ENCODE results near the gene DMD. TPM values are rescaled to one million over a fixed set of nuclear protein-coding genes. Genes with fewer than 3 reads are reported as not detected.

Gene DMD
- total and polyA plus RNA-seq, 2 of the 8 experiments (the other 6 are each of a cell fraction or from before 2014, with no cell fraction given): 4.8 to 7.4 TPM

DNA sequence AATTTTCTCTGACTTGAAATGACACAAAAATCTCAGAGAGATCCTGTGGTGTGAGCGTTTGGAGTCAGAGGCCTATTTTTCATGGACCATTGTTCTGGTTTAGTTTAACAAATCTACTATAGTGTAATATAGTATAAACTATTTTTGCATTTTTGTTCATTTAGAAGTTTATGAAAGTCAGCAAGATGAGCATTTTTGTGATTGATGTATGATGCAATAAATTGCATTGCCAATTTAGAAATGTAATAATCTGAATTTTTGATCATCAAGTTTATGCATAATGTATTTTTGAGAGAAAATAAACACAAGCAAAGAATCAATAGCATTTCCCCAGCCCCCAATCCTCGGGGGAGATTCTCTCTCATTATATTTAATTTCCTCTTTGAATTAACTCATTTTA, 1620.0 kb downstream of the DMD start:
- Histone ChIP-seq H3K9ac (replicated peaks in 1 of 4; ENCODE audit: extremely low read depth in 1 of 4, low read depth in 3 of 4, low read length in 3 of 4) (no peak overlapping the region), H3K4me2 (ENCODE audit: insufficient read depth in 1 of 2, low read depth in 2 of 2, low read length in 2 of 2) (no peak overlapping the region), H2BK120ac (replicated peaks; ENCODE audit: low read depth, low read length) (no peak overlapping the region), H2AK5ac (ENCODE audit: low read depth, low read length) (no peak overlapping the region), H3K4ac (replicated peaks; ENCODE audit: insufficient read length, low read depth, low read length) (no peak overlapping the region), H3K9me3 (ENCODE audit: insufficient read depth in 2 of 2, low read depth in 1 of 2, low read length in 1 of 2) (no peaks in the 10 kb centered on the region), H3K23ac (ENCODE audit: insufficient read length) (no peak overlapping the region), H3K4me3 (ENCODE audit: extremely low read depth in 1 of 4, insufficient read depth in 2 of 4, low read depth in 3 of 4, low read length in 4 of 4) (no peak overlapping the region), H3K56ac (replicated peaks; ENCODE audit: insufficient read length, low read depth, low read length) (no peak overlapping the region), H3K23me2 (ENCODE audit: low read depth, low read length) (no peaks in the 10 kb centered on the region), H3K18ac (ENCODE audit: extremely low read depth, low read length) (no peak overlapping the region), H3K4me1 (replicated peaks in 1 of 4; ENCODE audit: control insufficient read depth in 3 of 4, insufficient read depth in 4 of 4, low read length in 3 of 4) (no peaks in the 10 kb centered on the region), H3K27ac (ENCODE audit: low read depth, low read length) (no peak overlapping the region), H2BK5ac (ENCODE audit: low read depth, low read length) (no peak overlapping the region), H2BK12ac (ENCODE audit: low read depth, low read length) (no peak overlapping the region), H4K5ac (ENCODE audit: insufficient read length, low read depth, low read length) (no peak overlapping the region), H3K79me1 (ENCODE audit: low read depth, low read length) (no peaks in the 10 kb centered on the region), H3K14ac (ENCODE audit: insufficient read length) (no peak overlapping the region), H4K20me1 (replicated peaks in 1 of 2; ENCODE audit: control insufficient read depth in 1 of 2, insufficient read depth in 2 of 2, low read length in 2 of 2) (no peaks in the 10 kb centered on the region), H3K27me3 (replicated peaks in 1 of 4; ENCODE audit: control insufficient read depth in 3 of 4, extremely low read depth in 1 of 4, insufficient read depth in 3 of 4, low read length in 3 of 4) (no peaks in the 10 kb centered on the region), H3K79me2 (ENCODE audit: control insufficient read depth in 1 of 2, insufficient read depth in 2 of 2, low read length in 2 of 2) (no peaks in the 10 kb centered on the region), H4K8ac (ENCODE audit: extremely low read depth, insufficient read depth, low read length) (no peak overlapping the region), H2AFZ (ENCODE audit: low read length) (no peak overlapping the region), H2BK15ac (ENCODE audit: low read length) (no peak overlapping the region), H4K91ac (replicated peaks; ENCODE audit: insufficient read length, low read length) (no peak overlapping the region), H3K36me3 (ENCODE audit: control insufficient read depth in 2 of 4, insufficient read depth in 4 of 4, low read length in 3 of 4) (no peaks in the 10 kb centered on the region), H2BK20ac (ENCODE audit: low read length) (no peak overlapping the region)
- DNase-seq (ENCODE audit: low read depth in 1 of 2, low spot score in 2 of 2) (no peak), FAIRE-seq (no peak)
- ChIA-PET POLR2A (ENCODE audit: partially characterized antibody) (no interaction called here), CTCF (ENCODE audit: partially characterized antibody) (no interaction called here)
- 81% methylated on average over 2 of the region's 2 CpGs; no CpG with 5 or more reads in 1 of the 2 experiments for WGBS, 2 experiments (ENCODE audit: extremely low coverage in 1 of 2, insufficient coverage in 1 of 2, insufficient read length in 1 of 2, insufficient replicate concordance in 2 of 2, low coverage in 1 of 2, low lambda C conversion rate in 2 of 2, missing lambda C conversion rate in 1 of 2)
- no peak for TF ChIP-seq POU5F1 (IDR thresholded peaks at IDR 0.05; ENCODE audit: low read depth, low read length)
- TF ChIP-seq TAF1 (IDR thresholded peaks at IDR 0.05; ENCODE audit: low read depth, low read length): no peak
- no peak for TF ChIP-seq SIX5 (IDR thresholded peaks at IDR 0.05; ENCODE audit: low read depth, low read length)
- no peak for TF ChIP-seq CTBP2 (IDR thresholded peaks at IDR 0.05; ENCODE audit: borderline replicate concordance, insufficient read depth, insufficient read length, low read length)
- no peak for TF ChIP-seq CREB1 (IDR thresholded peaks at IDR 0.05)
- no peak for TF ChIP-seq EGR1 (IDR thresholded peaks at IDR 0.05; ENCODE audit: borderline replicate concordance, low read depth, low read length)
- TF ChIP-seq, protein P1, sequence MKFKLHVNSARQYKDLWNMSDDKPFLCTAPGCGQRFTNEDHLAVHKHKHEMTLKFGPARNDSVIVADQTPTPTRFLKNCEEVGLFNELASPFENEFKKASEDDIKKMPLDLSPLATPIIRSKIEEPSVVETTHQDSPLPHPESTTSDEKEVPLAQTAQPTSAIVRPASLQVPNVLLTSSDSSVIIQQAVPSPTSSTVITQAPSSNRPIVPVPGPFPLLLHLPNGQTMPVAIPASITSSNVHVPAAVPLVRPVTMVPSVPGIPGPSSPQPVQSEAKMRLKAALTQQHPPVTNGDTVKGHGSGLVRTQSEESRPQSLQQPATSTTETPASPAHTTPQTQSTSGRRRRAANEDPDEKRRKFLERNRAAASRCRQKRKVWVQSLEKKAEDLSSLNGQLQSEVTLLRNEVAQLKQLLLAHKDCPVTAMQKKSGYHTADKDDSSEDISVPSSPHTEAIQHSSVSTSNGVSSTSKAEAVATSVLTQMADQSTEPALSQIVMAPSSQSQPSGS (IDR thresholded peaks at IDR 0.05; ENCODE audit: low read length): no peak
- TF ChIP-seq, protein P2, sequence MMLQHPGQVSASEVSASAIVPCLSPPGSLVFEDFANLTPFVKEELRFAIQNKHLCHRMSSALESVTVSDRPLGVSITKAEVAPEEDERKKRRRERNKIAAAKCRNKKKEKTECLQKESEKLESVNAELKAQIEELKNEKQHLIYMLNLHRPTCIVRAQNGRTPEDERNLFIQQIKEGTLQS (IDR thresholded peaks at IDR 0.05; ENCODE audit: insufficient read depth, low read depth, low read length): no peak
- no peak for TF ChIP-seq RXRA (IDR thresholded peaks at IDR 0.05; ENCODE audit: insufficient read depth, low read depth, low read length)
- TF ChIP-seq SIN3A (conservative IDR thresholded peaks at IDR 0.05 in 1 of 2, IDR thresholded peaks at IDR 0.05 in 1 of 2; ENCODE audit: low read depth in 1 of 2, low read length in 2 of 2): no peak
- TF ChIP-seq POLR2AphosphoS5 (IDR thresholded peaks at IDR 0.05; ENCODE audit: low read depth, low read length): no peak
- TF ChIP-seq, protein P3, sequence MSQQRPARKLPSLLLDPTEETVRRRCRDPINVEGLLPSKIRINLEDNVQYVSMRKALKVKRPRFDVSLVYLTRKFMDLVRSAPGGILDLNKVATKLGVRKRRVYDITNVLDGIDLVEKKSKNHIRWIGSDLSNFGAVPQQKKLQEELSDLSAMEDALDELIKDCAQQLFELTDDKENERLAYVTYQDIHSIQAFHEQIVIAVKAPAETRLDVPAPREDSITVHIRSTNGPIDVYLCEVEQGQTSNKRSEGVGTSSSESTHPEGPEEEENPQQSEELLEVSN (IDR thresholded peaks at IDR 0.05): no peak

Data from H1 (cell line).